ENCODE measurements around the gene DIRAS2.

- no peak for TF ChIP-seq CREB5 (CRISPR knock-in tag; IDR thresholded peaks at IDR 0.05; ENCODE audit: low read depth)
- TF ChIP-seq PATZ1 (CRISPR knock-in tag; IDR thresholded peaks at IDR 0.05; ENCODE audit: borderline replicate concordance), result no peak
- TF ChIP-seq SNAI2 (CRISPR knock-in tag; IDR thresholded peaks at IDR 0.05), result no peak
- no peak for TF ChIP-seq POU6F1 (CRISPR knock-in tag; IDR thresholded peaks at IDR 0.05; ENCODE audit: borderline replicate concordance, low read depth)
- no peak for TF ChIP-seq ZNF565 (CRISPR knock-in tag; conservative IDR thresholded peaks at IDR 0.05; ENCODE audit: low read depth)
- no peak for TF ChIP-seq OSR1 (CRISPR knock-in tag; IDR thresholded peaks at IDR 0.05)
- TF ChIP-seq CSRNP3 (CRISPR knock-in tag; IDR thresholded peaks at IDR 0.05), result no peak
- TF ChIP-seq ARNTL (CRISPR knock-in tag; IDR thresholded peaks at IDR 0.05; ENCODE audit: borderline replicate concordance, low read depth), result no peak
- TF ChIP-seq TSHZ2 (CRISPR knock-in tag; IDR thresholded peaks at IDR 0.05), result no peak
- TF ChIP-seq CSDC2 (CRISPR knock-in tag; IDR thresholded peaks at IDR 0.05), result no peak
- no peak for TF ChIP-seq RARB (CRISPR knock-in tag; IDR thresholded peaks at IDR 0.05)
Observed at GRCh38 chr9:90640361-90640760, 2.3 kb downstream of the DIRAS2 start.
